BJ (cell line): ENCODE measurements around the gene MRPS16. TPM values are rescaled to one million over a fixed set of nuclear protein-coding genes. Genes with fewer than 3 reads are reported as not detected.

ENCODE experiments used
- CTCF ChIA-PET: fragments of 350-600 bp; formaldehyde crosslinking; extraction: SDS; loops from one replicate; lab custom pipeline; 2021; ENCODE audit warnings: antibody characterized with exemption, inconsistent platforms; lab: Yijun Ruan, JAX
- POLR2A ChIA-PET: fragments of 300-600 bp; sonication (Branson Sonifier 250); formaldehyde crosslinking; extraction: SDS; loops from one replicate; lab custom pipeline; 2021; ENCODE audit warnings: antibody characterized with exemption; lab: Charles Lee
- DNase-seq: peaks from one replicate; pipeline ENCODE4 v3.0.0-alpha.2; 2011; ENCODE audit warnings: low read depth
- H3K27me3 ChIP-seq: 2 replicates; pipeline ENCODE4 v1.6.0; 2011; ENCODE audit warnings: low read length; ENCODE audit not compliant: control insufficient read depth, insufficient read depth
- H3K36me3 ChIP-seq: 2 replicates; pipeline ENCODE4 v1.5.1; 2011; ENCODE audit warnings: low read length; ENCODE audit not compliant: control insufficient read depth, insufficient read depth
- H3K4me3 ChIP-seq: 2 replicates; pipeline ENCODE4 v1.5.1; 2011; ENCODE audit warnings: low read depth, mild to moderate bottlenecking, control low read depth, low read length
- CTCF ChIP-seq: IDR thresholded peaks from 2 replicates; pipeline ENCODE4 v1.5.1; 2011; ENCODE audit warnings: low read depth, mild to moderate bottlenecking, control low read depth, inconsistent platforms, low read length, moderate library complexity; ENCODE audit not compliant: insufficient read depth
- polyA plus RNA-seq: library from polyadenylated mRNA; depleted of rRNA; stranded (reverse); fragments of >200 nt; gene quantifications from 2 replicates; pipeline ENCODE4 v1.2.3, GENCODE V29; 2011

The MRPS16 gene
- polyA plus RNA-seq, 1 experiment: 87.9 TPM

- POLR2A ChIA-PET: no interaction called here
- H3K4me3 ChIP-seq: no peak overlapping the region
- peaks cover 3% of the 10 kb centered on the region for H3K36me3 ChIP-seq
- no peaks in the 10 kb centered on the region for H3K27me3 ChIP-seq
- no peak for TF ChIP-seq CTCF
- DNase-seq: no peak
- CTCF ChIA-PET: no interaction called here
Measured at GRCh38 chr10:73244866-73245477, 7.5 kb downstream of the MRPS16 start.

- POLR2A ChIA-PET: interaction anchor here (0.6 kb wide), 1 partner anchor 72 kb away, joined by 5 read pairs; no protein-coding TSS in a partner anchor
- no peak for DNase-seq
- no peak overlapping the region for H3K4me3 ChIP-seq
- no peaks in the 10 kb centered on the region for H3K27me3 ChIP-seq
- TF ChIP-seq CTCF: no peak
- CTCF ChIA-PET: no interaction called here
- peaks cover 4% of the 10 kb centered on the region for H3K36me3 ChIP-seq
Measured at GRCh38 chr10:73239908-73240307, 12.5 kb downstream of the MRPS16 start.

- TF ChIP-seq CTCF: no peak
- no peak for DNase-seq
- Histone ChIP-seq H3K4me3 (no peak overlapping the region), H3K36me3 (peaks cover 4% of the 10 kb centered on the region), H3K27me3 (no peaks in the 10 kb centered on the region)
- CTCF ChIA-PET: no interaction called here
- POLR2A ChIA-PET: no interaction called here
Measured at GRCh38 chr10:73238990-73239566, 13.4 kb downstream of the MRPS16 start.

- ChIA-PET POLR2A (no interaction called here), CTCF (interaction anchor here (2.0 kb wide), 1 partner anchor 11 kb away, joined by 5 read pairs; no protein-coding TSS in a partner anchor)
- Histone ChIP-seq H3K4me3 (no peak overlapping the region), H3K27me3 (no peaks in the 10 kb centered on the region), H3K36me3 (peaks cover 5% of the 10 kb centered on the region)
- no peak for DNase-seq
- no peak for TF ChIP-seq CTCF
Measured at GRCh38 chr10:73234695-73235094, 17.7 kb downstream of the MRPS16 start.

- no peak for TF ChIP-seq CTCF
- H3K4me3 ChIP-seq: no peak overlapping the region
- H3K36me3 ChIP-seq: peaks cover 5% of the 10 kb centered on the region
- DNase-seq: no peak
- no peaks in the 10 kb centered on the region for H3K27me3 ChIP-seq
- POLR2A ChIA-PET: interaction anchor here (0.6 kb wide), 1 partner anchor 538 kb away, joined by 3 read pairs; a partner anchor contains a TSS
- CTCF ChIA-PET: interaction anchor here (2.0 kb wide), 1 partner anchor 10 kb away, joined by 5 read pairs; no protein-coding TSS in a partner anchor
Measured at GRCh38 chr10:73233883-73234282, 18.6 kb downstream of the MRPS16 start.
